Raji (cell line): ENCODE results near the gene AP3D1.

Source experiments
- POLR2A ChIP-seq: IDR thresholded peaks from 2 replicates; pipeline ENCODE4 v1.6.1; 2011; ENCODE audit warnings: low read depth, low read length, control low read depth; ENCODE audit not compliant: insufficient read depth

The AP3D1 gene

DNA sequence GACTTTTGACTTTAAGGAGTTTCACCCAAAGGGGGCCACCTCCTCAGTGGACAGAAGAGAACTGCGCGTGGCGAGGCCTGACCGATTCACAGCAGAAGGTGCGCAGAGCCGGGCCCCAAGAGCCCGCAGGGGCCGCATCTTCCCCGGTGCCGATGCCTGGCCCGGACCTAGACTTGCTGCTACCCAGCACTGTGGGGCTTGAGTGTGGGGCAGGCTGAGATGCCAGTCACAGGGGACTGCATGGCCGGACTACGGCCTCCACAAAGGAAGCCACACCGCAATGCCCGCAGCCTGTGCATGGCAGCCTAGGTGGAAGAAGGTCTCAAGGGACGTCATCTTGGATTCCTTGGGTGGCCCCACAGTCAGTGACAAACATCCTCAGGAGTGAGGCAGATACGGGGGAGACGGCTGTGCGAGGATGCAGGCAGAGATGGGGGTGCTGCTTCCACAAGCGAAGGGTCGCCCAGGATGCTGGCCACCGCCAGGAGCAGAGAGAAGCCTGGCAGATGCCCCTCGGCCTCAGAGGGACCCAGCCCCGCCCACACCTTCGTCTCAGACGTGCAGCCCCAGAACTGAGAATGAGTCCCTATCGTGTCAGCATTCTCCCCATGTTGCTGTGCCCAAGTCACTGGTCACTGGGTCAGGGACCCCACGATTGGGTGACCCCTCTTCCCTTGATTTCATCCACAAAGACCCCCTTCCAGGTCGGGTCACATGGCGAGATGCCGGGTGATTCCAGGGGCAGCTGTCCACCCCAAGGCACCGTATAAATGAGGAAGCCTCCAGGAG lies 72.1 kb downstream of the AP3D1 start:
- no peak for TF ChIP-seq POLR2A

DNA sequence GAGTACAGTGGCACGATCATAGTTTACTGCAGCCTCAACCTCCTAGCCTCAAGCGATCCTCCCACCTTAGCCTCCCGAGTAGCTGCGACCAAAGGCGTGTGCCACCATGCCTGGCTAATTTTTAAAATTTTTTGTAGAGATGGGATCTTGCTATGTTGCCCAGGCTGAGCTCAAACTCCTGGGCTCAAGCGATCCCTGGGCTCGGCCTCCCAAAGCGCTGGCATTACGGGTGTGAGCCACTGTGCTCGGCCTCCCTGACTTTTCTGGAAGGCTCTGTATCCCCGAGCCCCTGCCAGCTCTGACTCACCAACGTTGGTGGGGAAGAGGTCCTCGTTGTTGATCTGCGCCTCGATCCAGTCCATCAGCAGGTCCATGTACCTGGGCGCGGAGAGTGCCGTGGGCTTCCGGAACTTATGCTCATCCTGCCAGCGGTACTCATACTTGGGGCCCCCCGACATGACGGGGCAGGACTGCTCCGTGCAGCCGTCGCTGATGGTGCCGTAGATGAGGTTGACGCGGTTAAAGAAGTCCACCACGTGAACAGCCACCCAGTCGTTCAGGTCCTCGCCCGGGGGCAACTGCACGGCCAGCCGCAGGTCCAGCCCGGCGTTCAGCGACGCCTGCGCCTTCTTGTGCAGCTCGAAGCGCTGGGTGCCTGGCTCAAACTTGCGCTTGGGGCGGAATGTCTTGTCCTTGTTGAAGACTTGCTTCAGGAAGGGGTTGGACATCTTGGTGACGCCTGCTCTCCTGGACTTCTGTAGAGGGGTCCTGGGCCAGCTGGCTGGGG lies 73.3 kb downstream of the AP3D1 start:
- TF ChIP-seq POLR2A, result no peak

DNA sequence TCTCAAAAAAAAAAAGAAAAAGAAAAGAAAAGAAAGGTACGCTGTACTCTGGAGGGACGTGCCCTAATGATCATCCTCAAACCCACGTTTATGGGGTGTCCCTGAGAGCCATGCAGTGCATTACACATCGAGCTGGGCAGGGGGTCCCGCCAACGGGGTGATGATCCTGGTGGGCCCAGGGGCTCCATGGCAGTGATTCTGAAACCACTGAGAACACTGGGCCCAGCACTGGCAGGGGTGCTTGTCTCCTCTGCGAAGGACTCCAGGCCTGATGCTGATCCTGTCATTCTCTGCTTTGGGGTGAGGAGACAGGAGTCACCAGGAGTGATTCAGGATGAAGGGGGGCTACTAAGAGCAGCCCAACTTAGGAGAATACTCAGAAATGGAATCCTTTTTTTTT lies 74.0 kb downstream of the AP3D1 start:
- no peak for TF ChIP-seq POLR2A

DNA sequence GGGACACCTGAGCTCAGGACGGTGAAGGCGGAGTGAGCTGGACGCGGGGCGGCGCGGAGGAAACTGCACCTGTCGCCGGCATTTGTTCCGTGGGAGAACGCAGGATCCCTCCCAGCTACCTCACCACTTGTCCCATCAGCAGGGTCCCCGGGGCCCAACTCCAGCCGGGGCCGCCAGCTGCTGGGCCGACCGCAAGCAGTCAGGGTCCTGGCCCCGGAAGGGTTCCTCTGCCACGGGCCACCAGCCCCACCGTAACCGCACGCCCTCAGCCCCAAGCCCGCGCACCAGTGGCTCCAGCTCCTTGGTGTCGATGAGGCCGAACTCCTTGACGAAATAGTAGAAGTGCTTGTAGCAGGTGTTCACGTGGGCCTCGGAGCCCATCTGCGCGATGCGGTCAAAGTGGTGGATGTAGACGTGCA lies 74.8 kb downstream of the AP3D1 start:
- no peak for TF ChIP-seq POLR2A

DNA sequence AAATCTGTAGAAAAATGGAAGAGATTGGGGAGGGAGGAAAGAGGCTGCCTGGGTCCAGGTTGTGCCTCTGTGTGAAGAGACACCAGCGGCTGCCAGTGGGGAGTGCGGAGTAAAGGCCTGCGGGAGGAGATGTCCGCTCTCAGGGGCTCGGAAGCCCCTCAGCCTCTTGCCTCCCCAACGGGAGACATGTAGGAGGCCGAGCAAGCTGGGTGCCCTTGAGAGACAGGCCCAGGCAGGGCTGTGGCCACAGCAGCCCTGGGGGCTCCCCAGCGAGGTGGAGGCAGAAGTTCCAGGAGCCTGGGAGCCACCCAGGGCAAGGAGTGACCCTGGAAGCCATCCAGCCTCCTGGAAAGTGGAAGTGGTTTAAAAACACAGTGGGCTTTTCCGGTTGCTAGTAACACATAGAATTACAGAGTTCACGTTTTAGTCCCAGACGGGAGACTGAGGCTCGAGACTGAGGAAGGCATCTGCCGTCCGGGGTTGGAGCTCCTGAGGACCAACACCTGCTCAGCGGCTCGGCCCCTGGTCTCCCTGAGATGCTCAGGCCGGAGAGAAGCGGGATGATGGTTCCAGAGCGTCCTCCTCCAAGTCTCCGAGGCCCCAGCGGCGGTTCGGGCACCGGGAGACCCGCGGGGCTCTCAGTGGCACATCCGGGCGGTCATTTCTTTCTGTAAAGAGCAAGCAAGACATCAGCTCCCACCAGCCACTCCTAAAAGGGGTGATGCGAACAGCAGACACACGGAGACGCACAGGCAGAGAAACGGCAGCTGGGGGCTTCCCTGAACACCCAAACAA lies 78.4 kb downstream of the AP3D1 start:
- no peak for TF ChIP-seq POLR2A

DNA sequence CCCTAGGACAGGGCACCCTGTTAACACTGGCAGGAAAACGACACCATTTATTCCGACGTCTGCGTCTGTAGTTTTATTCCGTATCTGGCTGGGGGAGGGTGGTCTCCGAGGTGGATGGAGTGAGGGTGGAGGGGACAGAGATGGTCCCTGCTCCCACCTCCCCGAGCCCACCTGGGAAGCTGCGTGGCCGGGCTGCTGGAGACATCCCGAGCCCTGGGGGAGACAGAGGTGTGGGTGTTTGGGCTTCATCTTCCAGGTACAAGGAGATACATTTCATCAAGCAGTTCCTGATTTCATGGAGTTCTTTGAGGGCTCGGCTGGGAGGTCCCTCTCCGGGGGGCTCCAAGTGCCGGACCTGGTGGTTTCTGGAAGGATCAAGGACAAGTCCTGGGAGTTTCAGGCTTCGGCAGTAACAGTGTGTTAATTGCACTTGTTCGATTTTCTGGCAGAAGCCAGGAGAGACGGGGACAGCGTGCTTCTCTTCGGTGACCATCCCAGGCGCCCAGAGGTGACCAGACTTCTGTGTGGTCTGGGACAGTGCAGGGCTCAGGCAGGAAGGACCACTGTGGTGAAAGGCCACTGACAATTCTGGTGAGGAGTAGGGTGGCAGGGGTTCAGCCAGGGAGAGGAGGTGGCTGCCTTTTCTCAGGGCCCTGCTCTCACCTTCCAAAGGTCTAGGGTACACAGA lies 80.2 kb downstream of the AP3D1 start:
- TF ChIP-seq POLR2A, result no peak

DNA sequence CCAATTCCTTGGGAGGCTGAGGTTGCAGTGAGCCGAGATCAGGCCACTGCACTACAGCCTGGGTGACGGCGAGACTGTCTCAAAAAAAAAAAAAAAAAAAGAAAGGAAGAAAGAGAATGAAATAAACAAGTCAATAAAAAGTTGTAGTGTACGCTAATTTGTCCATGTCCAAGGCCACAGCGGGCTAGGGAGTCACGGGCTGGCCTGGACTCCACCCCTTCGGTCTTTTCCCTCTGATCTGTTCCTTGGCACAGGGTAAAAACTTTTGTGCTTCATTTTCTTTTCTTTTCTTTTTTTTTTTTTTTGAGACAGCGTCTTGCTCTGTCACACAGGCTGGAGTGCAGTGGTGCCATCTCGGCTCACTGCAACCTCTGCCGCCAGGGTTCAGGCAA lies 80.9 kb downstream of the AP3D1 start:
- TF ChIP-seq POLR2A, result no peak

DNA sequence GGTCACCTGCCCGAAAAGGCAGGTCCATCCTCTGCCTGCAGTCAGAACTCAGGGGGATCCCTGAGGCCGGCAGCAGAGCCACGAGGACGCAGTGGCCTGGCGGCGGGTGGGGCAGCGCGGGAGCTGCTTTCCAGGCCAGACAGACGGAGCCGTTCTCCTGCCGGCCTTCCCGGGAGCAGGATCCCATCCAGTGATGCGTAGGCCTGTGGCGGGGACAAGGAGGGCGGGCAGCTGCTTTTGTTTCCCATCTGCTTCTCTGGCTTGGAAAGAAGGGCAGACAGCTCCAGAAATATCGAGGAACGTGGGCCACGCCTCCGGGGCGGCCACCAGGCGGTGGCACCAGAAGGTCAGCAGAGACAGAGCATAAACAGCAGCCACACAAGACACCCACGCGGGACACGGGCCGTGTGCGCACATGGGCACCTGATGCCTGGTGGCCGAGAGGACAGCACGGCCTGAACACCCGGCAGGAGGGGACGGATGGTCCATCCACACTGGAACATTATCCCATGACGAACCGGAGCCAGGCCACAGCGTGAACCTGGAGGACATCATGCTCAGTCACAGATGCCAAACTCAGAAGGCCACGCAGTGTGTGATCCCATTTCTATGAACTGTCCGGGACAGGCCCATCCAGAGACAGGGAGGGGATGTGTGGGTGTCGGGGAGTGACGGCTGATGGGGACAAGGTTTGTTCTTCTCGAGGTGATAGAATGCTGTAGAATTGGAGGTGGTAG lies 86.4 kb downstream of the AP3D1 start:
- TF ChIP-seq POLR2A, result no peak

DNA sequence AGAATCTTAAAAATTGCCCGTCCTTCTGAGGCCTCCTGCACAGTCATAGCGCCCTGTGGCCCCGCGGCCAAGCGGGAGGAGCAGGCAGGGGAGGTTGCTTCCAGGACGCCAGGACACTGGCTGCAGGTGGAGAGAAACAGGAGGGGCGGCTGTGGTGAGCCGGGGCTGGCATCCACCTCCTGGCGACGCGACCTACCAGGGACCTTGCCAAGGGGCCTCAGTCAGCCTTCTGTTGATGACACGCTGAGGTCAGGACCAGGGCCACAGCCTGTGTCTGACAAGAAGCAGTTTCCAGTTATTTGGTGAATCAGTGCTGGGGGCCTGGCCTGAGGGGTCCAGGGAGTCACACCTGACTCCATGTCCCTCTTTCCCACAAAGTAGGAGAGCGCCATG lies 87.0 kb downstream of the AP3D1 start:
- TF ChIP-seq POLR2A, result no peak

DNA sequence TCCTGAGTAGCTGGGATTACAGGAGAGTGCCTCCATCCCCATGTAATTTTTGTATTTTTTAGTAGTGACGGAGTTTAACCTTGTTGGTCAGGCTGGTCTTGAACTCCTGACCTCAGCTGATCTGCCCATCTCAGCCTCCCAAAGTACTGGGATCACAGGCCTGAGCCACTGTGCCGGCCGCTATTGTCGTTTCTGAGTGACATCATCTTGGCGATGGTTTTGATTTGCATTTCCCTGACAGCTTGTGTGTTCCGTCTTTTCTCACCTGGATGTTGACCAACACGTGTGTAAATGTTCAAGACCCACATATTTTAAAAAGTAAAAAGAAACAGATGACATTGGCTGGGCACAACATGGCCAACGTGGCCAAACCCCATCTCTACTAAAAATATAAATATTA lies 87.5 kb downstream of the AP3D1 start:
- no peak for TF ChIP-seq POLR2A

DNA sequence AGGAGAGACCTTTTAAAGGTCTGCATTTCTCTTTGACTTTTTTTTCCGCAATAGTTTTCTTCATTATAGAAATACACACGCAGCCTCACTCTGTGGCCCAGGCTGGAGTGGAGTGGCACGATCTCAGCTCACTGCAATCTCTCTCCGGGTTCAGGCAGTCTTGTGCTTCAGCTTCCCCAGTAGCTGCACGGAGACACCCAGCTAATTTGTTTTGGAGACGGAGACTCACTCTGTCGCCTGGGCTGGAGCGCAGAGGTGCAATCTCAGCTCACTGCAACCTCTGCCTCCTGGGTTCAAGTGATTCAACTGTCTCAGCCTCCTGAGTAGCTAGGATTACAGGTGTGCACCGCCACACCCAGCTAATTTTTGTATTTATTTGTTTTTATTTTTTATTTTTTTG lies 88.6 kb downstream of the AP3D1 start:
- TF ChIP-seq POLR2A, result no peak

DNA sequence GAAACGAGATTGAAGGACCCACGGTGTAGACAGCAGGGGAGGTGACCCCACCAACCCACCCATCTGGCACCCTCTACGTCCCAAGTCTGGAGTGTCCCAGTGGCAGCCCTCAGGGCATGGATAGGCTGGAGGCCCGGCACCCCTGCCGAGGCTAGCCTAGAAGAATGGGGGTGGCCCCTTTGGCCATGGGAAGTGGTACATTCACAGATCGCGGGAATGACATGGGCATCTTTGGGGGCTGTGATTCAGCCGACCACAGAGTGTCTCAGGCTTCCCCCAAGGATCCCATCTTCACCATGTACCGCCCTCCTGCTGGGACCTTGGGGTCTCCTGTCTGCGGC lies 89.0 kb downstream of the AP3D1 start:
- TF ChIP-seq POLR2A, result no peak

DNA sequence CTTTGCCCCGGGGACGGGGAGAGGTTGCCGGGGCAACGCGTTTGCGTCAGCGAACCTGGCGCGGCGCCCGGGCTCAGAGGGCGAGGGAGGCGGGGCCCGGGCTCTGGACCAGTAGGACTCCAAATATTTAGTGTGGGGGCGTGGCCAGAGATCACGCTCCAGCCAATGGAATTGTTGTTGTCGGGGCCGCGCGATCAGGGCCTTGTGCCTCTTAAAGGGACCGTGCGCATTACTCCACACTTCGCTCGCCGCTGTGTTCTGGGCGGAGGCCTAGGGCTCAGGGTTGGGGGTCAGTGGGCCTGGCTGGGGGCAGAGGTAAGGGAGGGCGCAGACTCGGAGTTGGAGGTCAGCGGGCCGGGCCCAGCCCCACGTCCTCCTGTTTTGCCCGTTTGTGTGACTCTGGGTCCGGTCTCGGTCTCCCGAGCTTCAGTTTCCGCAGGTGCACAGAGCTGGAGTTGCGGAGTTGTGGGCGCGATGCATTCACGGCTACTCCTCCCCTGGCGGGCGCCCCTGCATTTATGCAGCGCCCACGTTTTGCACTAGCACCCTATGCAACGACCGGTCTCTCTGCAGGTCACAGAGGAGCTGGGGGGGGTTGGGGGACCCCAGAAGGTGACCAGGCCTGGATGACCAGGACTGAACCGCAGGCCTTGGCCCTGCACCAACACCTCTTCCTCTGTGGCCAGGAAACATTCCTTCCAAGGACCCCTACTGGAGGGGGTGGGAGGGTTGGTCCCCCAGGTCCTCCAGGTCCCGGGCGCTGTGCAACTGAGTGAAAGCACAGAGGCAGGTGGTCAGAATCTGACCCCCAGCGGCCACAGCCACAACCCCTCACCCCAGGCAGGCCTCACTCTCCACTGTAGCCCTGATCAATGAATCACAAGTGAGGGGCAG lies 89.6 kb downstream of the AP3D1 start:
- peak; percentile 67; the same call in 1 of the 2 replicates for TF ChIP-seq POLR2A
